Breast epithelium (tissue), 3 donors: Measurements from ENCODE around the gene EIF4G2.

ENCODE experiments used
- POLR2A ChIP-seq: fragments of 450-650 bp; IDR thresholded peaks from one replicate; pipeline ENCODE4 v1.6.1; 2016; ENCODE audit warnings: antibody characterized with exemption, mild to moderate bottlenecking, moderate library complexity
- POLR2AphosphoS5 ChIP-seq, 3 donors: sonication (generic); formaldehyde crosslinking; IDR thresholded peaks; one replicate each; pipeline ENCODE4 v1.6.1; 2017; ENCODE audit warnings: antibody characterized with exemption in 3 of 3
- TF ChIP-seq, protein P1 (sequence below), 3 donors: fragments of 450-650 bp; IDR thresholded peaks; one replicate each; pipeline ENCODE4 v1.5.1; 2016 to 2017; ENCODE audit warnings: antibody characterized with exemption in 3 of 3, mild to moderate bottlenecking in 3 of 3, moderate library complexity in 3 of 3

DNA sequence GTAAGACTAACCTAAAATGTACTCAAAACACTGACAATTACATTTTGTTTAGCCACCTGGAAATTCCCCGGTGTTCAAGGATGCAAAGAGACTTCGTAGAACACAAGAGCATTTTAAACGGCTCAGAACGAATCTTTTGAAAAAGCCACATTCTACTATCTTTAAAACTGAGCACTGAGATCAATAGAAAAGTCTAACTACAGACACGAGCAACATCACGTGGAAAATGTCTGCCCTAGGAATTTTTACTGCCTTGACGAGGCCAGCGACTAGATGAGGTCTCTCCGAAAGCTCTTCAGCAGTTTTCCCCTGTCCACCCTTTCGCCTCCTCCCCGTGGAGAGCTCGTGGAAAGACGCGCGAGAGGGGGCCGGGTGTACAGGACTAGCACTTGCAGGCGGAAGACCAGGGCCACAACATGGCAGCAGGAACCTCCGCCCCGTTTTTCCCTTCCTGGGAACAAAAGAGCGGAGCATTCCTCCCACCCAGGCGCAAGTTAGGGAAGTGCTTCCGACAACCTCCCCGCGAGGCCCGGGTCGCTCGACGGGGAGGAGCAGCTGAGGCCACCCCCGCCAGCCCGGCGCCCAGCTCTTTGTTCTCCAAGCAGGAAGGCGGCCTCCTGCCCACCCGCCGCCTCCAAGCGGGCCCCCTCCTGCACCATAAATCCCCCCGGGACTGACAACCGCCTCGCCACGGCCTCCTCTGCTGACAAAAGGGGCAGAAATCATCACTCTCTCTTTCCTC, 1.1 kb downstream of the EIF4G2 start:
- TF ChIP-seq POLR2A (no peak), POLR2AphosphoS5 (IDR thresholded peaks at IDR 0.05) (no peak)
- TF ChIP-seq, protein P1, sequence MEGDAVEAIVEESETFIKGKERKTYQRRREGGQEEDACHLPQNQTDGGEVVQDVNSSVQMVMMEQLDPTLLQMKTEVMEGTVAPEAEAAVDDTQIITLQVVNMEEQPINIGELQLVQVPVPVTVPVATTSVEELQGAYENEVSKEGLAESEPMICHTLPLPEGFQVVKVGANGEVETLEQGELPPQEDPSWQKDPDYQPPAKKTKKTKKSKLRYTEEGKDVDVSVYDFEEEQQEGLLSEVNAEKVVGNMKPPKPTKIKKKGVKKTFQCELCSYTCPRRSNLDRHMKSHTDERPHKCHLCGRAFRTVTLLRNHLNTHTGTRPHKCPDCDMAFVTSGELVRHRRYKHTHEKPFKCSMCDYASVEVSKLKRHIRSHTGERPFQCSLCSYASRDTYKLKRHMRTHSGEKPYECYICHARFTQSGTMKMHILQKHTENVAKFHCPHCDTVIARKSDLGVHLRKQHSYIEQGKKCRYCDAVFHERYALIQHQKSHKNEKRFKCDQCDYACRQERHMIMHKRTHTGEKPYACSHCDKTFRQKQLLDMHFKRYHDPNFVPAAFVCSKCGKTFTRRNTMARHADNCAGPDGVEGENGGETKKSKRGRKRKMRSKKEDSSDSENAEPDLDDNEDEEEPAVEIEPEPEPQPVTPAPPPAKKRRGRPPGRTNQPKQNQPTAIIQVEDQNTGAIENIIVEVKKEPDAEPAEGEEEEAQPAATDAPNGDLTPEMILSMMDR (IDR thresholded peaks at IDR 0.05) = no peak
